ENCODE data around the gene WNK1.
"Not testable (repeated sequence)": the region's sequence is repeated elsewhere in the genome, so short reads cannot be mapped to it uniquely, and the experiment has no call there.

GRCh38 chr12:708084-708483, 44.3 kb upstream of the WNK1 start:
- not testable (repeated sequence) for TF ChIP-seq CTCF (IDR thresholded peaks at IDR 0.05; ENCODE audit: poor library complexity, severe bottlenecking); REST (IDR thresholded peaks at IDR 0.05; ENCODE audit: borderline replicate concordance); POLR2AphosphoS5 (IDR thresholded peaks at IDR 0.05); TAF1 (IDR thresholded peaks at IDR 0.05; ENCODE audit: low read depth); EZH2 (IDR thresholded peaks at IDR 0.05; ENCODE audit: borderline replicate concordance, insufficient read depth, low read length, poor library complexity, severe bottlenecking); SMC3 (conservative IDR thresholded peaks at IDR 0.05; ENCODE audit: poor library complexity); EP300 (conservative IDR thresholded peaks at IDR 0.05; ENCODE audit: poor library complexity, severe bottlenecking); MXI1 (conservative IDR thresholded peaks at IDR 0.05; ENCODE audit: poor library complexity, severe bottlenecking); RAD21 (conservative IDR thresholded peaks at IDR 0.05)
